DLD1 (cell line): ENCODE measurements around the gene PAPOLB.

Source experiments
- in situ Hi-C: cut with HindIII; loops from 2 replicates; pipeline ENCODE4 v1.10.0; 2017; ENCODE audit warnings: low sequenced_read_pairs

The PAPOLB gene

GRCh38 chr7:4842319-4843064 lies 19.3 kb downstream of the PAPOLB start:
- in situ Hi-C loops, result no loop called here

GRCh38 chr7:4841836-4842235 lies 20.0 kb downstream of the PAPOLB start:
- in situ Hi-C loops, result no loop called here

GRCh38 chr7:4841007-4841784 lies 20.6 kb downstream of the PAPOLB start:
- in situ Hi-C loops, result no loop called here

GRCh38 chr7:4840079-4840501 lies 21.7 kb downstream of the PAPOLB start:
- in situ Hi-C loops, result no loop called here

- in situ Hi-C loops, result no loop called here
These were observed 23.1 kb downstream of the PAPOLB start for GRCh38 chr7:4838626-4839334.

- in situ Hi-C loops, result no loop called here
These were observed 23.8 kb downstream of the PAPOLB start for GRCh38 chr7:4837803-4838625.

- in situ Hi-C loops, result no loop called here
These were observed 24.6 kb downstream of the PAPOLB start for GRCh38 chr7:4837041-4837802.

GRCh38 chr7:4836206-4836661 lies 25.6 kb downstream of the PAPOLB start:
- in situ Hi-C loops, result no loop called here

- in situ Hi-C loops, result no loop called here
These were observed 26.2 kb downstream of the PAPOLB start for GRCh38 chr7:4835398-4836205.

GRCh38 chr7:4834601-4835397 lies 27.0 kb downstream of the PAPOLB start:
- in situ Hi-C loops, result no loop called here

GRCh38 chr7:4833691-4834600 lies 27.9 kb downstream of the PAPOLB start:
- in situ Hi-C loops, result no loop called here

- in situ Hi-C loops, result no loop called here
These were observed 28.7 kb downstream of the PAPOLB start for GRCh38 chr7:4833176-4833575.

- in situ Hi-C loops, result no loop called here
These were observed 29.1 kb downstream of the PAPOLB start for GRCh38 chr7:4832711-4833110.

GRCh38 chr7:4831723-4832495 lies 29.9 kb downstream of the PAPOLB start:
- in situ Hi-C loops, result no loop called here

GRCh38 chr7:4830176-4830575 lies 31.7 kb downstream of the PAPOLB start:
- in situ Hi-C loops, result no loop called here

GRCh38 chr7:4828720-4829383 lies 33.0 kb downstream of the PAPOLB start:
- in situ Hi-C loops, result no loop called here
